Measurements from ENCODE around the gene RGR.

DNA sequence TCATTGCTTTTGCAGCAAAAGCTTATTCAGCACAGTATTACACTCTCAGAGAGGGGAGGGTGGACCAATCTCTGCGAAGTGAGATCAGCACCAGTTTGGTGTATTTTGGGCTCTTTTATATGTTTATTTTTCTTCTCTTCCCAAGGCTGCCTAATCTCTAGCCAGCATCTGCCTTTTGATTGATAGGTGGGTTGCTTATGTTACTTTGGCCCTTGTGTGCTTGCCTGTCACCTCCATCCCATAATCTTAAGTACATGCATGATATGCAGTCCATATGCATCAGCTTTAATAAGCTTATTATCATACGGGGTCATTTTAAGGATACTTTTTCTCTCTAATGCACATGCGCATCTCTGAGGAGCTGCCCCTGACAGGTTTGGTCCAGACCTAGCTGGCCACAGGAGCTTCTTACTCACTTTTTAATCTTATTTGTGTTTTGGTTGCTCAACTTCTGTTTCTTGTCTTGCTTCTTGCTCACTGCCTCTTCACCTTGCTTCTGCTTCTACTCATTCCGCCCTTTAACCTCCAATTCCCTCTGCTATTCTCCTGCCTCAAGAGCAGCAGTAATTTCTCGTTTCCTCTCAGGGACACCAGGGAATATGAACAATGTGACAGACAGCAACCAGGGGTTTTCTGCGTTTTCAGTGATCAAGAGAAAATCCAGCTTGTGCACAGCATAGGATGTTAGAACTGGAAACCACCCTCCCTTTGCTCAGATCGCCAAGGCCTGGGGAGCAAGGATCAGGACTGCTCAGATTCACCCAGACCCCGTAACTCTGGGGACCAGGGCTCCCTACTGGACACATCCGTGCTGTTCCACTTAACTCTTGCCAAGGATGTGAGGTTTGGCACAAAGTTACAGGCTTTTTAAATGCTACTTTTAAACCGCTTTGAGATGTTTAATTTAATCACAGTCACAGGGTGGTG, 10.0 kb downstream of the RGR start:
- TF ChIP-seq GATA3 (IDR thresholded peaks at IDR 0.05; ENCODE audit: low read depth, low read length) = no peak
- no peak for TF ChIP-seq GATA2 (IDR thresholded peaks at IDR 0.05; ENCODE audit: low read depth, low read length)

All from SH-SY5Y (cell line).